Activated T-helper 1 cell treated with anti-CD3 and anti-CD28 coated beads, Interleukin-12 subunit alpha, Interleukin-12 subunit beta, Interleukin-2, Interleukin-4 antibody, amounts not matched to agents 30 ng/mL and 10 ng/mL and 1 ng/mL, durations not matched to agents 14 hours and 24 hours and 36 hours (primary cell): ENCODE measurements around the gene STEAP3. TPM values are rescaled to one million over a fixed set of nuclear protein-coding genes. Genes with fewer than 3 reads are reported as not detected.

Source experiments
- DNase-seq: peaks from one replicate; pipeline ENCODE4 v3.0.0; 2021; ENCODE audit warnings: low spot score
- H3K27ac Mint-ChIP-seq: one replicate; pipeline ENCODE4 v1.8.0; 2021; ENCODE audit warnings: mild to moderate bottlenecking, mixed read lengths
- H3K27me3 Mint-ChIP-seq: one replicate; pipeline ENCODE4 v1.8.0; 2022; ENCODE audit warnings: mild to moderate bottlenecking, moderate library complexity, mixed read lengths; ENCODE audit not compliant: insufficient read depth
- H3K36me3 Mint-ChIP-seq: one replicate; pipeline ENCODE4 v1.8.0; 2021; ENCODE audit warnings: low read depth, mixed read lengths
- H3K4me1 Mint-ChIP-seq: one replicate; pipeline ENCODE4 v1.8.0; 2021; ENCODE audit warnings: low read depth, mixed read lengths
- H3K4me3 Mint-ChIP-seq: one replicate; pipeline ENCODE4 v1.8.0; 2021; ENCODE audit warnings: mild to moderate bottlenecking, moderate library complexity, mixed read lengths
- H3K9me3 Mint-ChIP-seq: one replicate; pipeline ENCODE4 v1.8.0; 2021; ENCODE audit warnings: mixed read lengths
- intact Hi-C: fragments of 100-400 bp; cut with micrococcal nuclease; formaldehyde crosslinking; loops from one replicate; pipeline ENCODE4 v1.15.1; 2024
- total RNA-seq: library from RNA; stranded (reverse); gene quantifications from 2 replicates; pipeline ENCODE4 v1.2.3, GENCODE V29; 2022

The STEAP3 gene
- total RNA-seq, 1 donor from 2014 or later: 0.13 TPM

DNA sequence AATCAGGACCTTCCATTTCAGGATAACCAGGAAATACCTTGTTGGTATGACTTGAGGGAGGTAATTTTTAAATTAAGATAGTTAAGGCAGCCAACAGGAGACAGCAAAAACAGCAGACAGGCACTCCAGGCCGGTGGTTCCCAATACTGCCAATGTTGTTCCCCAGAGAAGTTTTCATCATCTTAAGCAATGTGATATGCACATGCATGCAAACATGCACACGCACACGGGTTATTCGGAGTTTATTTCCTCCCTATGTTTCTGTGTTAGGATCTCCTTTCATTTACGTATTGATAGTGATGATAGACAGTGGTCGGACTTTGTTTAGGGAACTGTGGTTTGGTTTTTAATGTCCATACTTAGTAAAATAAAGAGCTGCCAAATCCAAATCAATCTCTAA, 55.3 kb downstream of the STEAP3 start:
- Mint-ChIP-seq H3K4me3 (no peak overlapping the region), H3K27me3 (peaks cover 3% of the 10 kb centered on the region), H3K36me3 (no peaks in the 10 kb centered on the region), H3K4me1 (no peaks in the 10 kb centered on the region), H3K9me3 (no peaks in the 10 kb centered on the region), H3K27ac (no peak overlapping the region)
- intact Hi-C loops: no loop called here
- no peak for DNase-seq

DNA sequence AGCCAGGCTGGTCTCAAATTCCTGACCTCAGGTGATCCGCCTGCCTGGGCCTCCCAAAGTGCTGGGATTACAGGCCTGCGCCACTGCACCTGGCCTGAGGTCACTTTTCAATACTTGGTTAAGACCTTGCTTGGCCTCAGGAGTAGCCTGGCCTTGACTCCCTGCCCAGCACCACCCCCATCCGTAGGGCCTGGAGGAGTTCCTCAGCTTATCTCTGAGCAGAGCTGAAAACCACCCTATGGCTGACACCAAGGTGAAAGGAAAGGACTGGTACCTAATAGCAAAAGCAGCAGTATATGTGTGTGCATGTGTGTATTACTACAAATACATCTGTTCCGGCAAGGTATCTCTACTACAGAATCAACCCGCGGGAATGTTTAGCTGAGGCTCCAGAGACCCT, 56.0 kb downstream of the STEAP3 start:
- DNase-seq: no peak
- Mint-ChIP-seq H3K27me3 (peaks cover 2% of the 10 kb centered on the region), H3K9me3 (no peaks in the 10 kb centered on the region), H3K27ac (no peak overlapping the region), H3K4me1 (no peaks in the 10 kb centered on the region), H3K36me3 (no peaks in the 10 kb centered on the region), H3K4me3 (no peak overlapping the region)
- intact Hi-C loops: no loop called here

DNA sequence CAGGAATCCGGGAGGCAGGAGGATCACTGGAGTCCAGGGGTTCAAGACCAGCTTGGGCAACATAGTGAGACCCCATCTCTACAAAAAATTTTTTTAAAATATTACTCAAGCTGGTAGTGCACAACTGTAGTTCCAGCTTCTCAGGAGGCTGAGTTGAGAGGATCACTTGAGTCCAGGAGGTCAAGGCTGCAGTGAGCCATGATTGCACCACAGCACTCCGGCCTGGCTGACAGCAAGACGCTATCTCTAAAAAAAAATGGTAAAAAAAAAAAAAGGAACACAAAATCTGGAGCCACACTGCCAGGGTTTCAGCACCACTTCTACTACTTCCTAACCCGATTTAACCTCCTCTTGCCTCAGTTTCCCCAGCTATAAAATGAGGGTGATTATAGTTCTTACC, 57.0 kb downstream of the STEAP3 start:
- Mint-ChIP-seq H3K36me3 (no peaks in the 10 kb centered on the region), H3K27me3 (peaks cover 2% of the 10 kb centered on the region), H3K9me3 (no peaks in the 10 kb centered on the region), H3K27ac (no peak overlapping the region), H3K4me1 (no peaks in the 10 kb centered on the region), H3K4me3 (no peak overlapping the region)
- intact Hi-C loops: no loop called here
- DNase-seq: no peak

- Mint-ChIP-seq H3K27ac (no peak overlapping the region), H3K4me3 (no peak overlapping the region), H3K9me3 (no peaks in the 10 kb centered on the region), H3K27me3 (peaks cover 2% of the 10 kb centered on the region), H3K4me1 (no peaks in the 10 kb centered on the region), H3K36me3 (no peaks in the 10 kb centered on the region)
- intact Hi-C loops: no loop called here
- no peak for DNase-seq
These were observed 58.7 kb downstream of the STEAP3 start for GRCh38 chr2:119282146-119282995.

DNA sequence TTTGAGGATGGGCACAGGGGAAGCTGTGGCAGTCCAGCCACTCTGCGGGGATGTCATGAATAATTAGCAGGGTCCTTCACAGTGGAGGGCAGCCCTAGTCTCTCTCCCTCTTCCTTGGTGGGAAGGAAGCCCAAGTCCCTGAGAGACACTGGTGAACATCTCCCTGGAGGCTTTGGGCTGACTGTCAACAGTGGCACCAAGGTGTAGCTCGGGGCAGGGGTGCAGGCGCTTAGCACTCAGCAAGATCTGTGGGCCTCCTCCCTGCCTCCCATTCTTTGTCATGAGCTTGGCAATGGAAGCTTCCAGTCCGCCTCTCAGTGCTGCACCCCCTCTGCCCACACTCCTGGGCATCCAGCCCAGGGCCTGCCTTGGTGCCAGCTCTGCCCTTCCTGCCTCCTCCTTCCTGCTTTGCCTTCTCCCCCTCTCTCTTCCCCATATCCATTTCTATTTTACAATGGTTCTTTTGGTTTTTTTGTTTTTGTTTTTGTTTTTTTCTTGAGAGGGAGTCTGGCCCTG, 59.4 kb downstream of the STEAP3 start:
- Mint-ChIP-seq H3K27ac (no peak overlapping the region), H3K27me3 (peaks cover 2% of the 10 kb centered on the region), H3K9me3 (no peaks in the 10 kb centered on the region), H3K36me3 (no peaks in the 10 kb centered on the region), H3K4me1 (no peaks in the 10 kb centered on the region), H3K4me3 (no peak overlapping the region)
- no peak for DNase-seq
- intact Hi-C loops: no loop called here

GRCh38 chr2:119283873-119284331, 60.3 kb downstream of the STEAP3 start:
- Mint-ChIP-seq H3K27me3 (peaks cover 2% of the 10 kb centered on the region), H3K36me3 (no peaks in the 10 kb centered on the region), H3K9me3 (no peaks in the 10 kb centered on the region), H3K4me3 (no peak overlapping the region), H3K4me1 (no peaks in the 10 kb centered on the region), H3K27ac (no peak overlapping the region)
- intact Hi-C loops: no loop called here
- DNase-seq: no peak

DNA sequence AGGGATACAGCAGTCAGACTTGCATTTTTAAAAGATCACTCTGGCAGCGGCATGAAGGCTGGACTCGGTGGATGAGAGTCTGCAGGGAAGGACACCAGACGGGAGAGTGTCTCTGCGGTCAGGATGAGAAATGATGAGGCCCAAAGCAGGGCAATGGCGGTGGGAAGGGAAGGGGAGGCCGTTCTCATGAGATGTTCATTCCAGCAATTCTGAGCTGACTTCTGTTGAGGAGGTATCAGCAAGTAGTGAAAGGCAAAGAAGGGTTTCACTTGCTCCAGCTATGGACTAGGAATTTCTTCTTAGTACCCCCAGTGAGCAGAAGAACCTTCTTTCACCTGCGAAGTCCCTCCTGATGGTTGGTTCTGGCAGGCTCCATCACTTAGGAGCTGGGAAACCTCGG, 63.0 kb downstream of the STEAP3 start:
- Mint-ChIP-seq H3K27ac (no peak overlapping the region), H3K4me3 (no peak overlapping the region), H3K4me1 (no peaks in the 10 kb centered on the region), H3K27me3 (no peaks in the 10 kb centered on the region), H3K9me3 (no peaks in the 10 kb centered on the region), H3K36me3 (no peaks in the 10 kb centered on the region)
- intact Hi-C loops: no loop called here
- no peak for DNase-seq

DNA sequence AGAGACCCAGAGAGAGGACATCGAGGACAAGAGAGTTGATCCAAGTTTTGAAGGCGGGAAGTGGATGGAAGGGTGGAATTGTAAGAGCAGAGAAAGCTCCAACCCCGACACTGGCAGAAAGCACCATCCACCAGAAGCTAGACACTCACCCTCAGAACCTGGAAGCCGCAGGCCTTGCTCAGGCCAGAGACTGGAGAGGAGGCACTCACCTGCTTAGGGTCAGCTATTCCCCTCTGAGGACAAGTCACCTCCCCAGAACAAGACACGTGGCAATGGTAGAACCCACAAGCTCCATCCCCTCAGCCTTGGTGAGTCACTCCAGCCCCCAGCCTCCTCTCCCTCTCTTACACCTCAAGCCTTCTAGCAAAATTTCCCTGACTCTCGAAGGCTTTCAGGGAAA, 64.9 kb downstream of the STEAP3 start:
- DNase-seq: no peak
- Mint-ChIP-seq H3K4me1 (no peaks in the 10 kb centered on the region), H3K9me3 (no peaks in the 10 kb centered on the region), H3K27ac (no peak overlapping the region), H3K27me3 (no peaks in the 10 kb centered on the region), H3K4me3 (no peak overlapping the region), H3K36me3 (no peaks in the 10 kb centered on the region)
- intact Hi-C loops: no loop called here

GRCh38 chr2:119289093-119289492, 65.5 kb downstream of the STEAP3 start:
- H3K9me3 Mint-ChIP-seq: no peaks in the 10 kb centered on the region
- DNase-seq: no peak
- no peaks in the 10 kb centered on the region for H3K4me1 Mint-ChIP-seq
- H3K27ac Mint-ChIP-seq: no peak overlapping the region
- no peaks in the 10 kb centered on the region for H3K36me3 Mint-ChIP-seq
- H3K27me3 Mint-ChIP-seq: no peaks in the 10 kb centered on the region
- intact Hi-C loops: no loop called here
- no peak overlapping the region for H3K4me3 Mint-ChIP-seq

DNA sequence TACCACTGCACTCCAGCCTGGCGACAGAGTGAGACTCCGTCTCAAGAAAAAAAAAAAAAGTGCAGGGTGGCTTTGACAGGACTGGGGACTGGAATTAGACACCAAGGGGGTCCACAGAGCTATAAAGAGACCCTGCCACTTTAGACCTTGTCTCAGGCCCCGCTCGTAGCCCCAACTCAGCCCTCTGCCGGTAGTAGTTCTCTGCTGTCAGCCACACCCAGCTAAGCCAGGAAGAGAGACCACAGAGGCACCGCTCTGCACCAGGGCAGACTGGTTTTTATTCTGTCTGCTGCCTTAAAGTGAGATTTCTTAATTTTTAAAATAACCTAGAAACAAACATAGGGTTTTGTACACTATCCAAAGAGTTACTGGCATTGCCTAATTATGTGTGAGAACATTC, 66.0 kb downstream of the STEAP3 start:
- Mint-ChIP-seq H3K9me3 (no peaks in the 10 kb centered on the region), H3K27me3 (no peaks in the 10 kb centered on the region), H3K4me3 (no peak overlapping the region), H3K27ac (no peak overlapping the region), H3K36me3 (no peaks in the 10 kb centered on the region), H3K4me1 (no peaks in the 10 kb centered on the region)
- no peak for DNase-seq
- intact Hi-C loops: no loop called here

- H3K27me3 Mint-ChIP-seq: no peaks in the 10 kb centered on the region
- intact Hi-C loops: loop anchor here (1.0 kb wide), 1 partner anchor 410 kb away; no protein-coding TSS in a partner anchor
- no peaks in the 10 kb centered on the region for H3K9me3 Mint-ChIP-seq
- no peak overlapping the region for H3K4me3 Mint-ChIP-seq
- no peaks in the 10 kb centered on the region for H3K4me1 Mint-ChIP-seq
- peak; percentile 27 for DNase-seq
- no peak overlapping the region for H3K27ac Mint-ChIP-seq
- H3K36me3 Mint-ChIP-seq: no peaks in the 10 kb centered on the region
These were observed 67.4 kb downstream of the STEAP3 start for GRCh38 chr2:119290859-119291587.

GRCh38 chr2:119291588-119292167, 68.0 kb downstream of the STEAP3 start:
- intact Hi-C loops: loop anchor here (1.0 kb wide), 1 partner anchor 410 kb away; no protein-coding TSS in a partner anchor

GRCh38 chr2:119292226-119292625, 68.6 kb downstream of the STEAP3 start:
- Mint-ChIP-seq H3K36me3 (no peaks in the 10 kb centered on the region), H3K27me3 (no peaks in the 10 kb centered on the region), H3K9me3 (no peaks in the 10 kb centered on the region), H3K27ac (no peak overlapping the region), H3K4me3 (no peak overlapping the region), H3K4me1 (no peaks in the 10 kb centered on the region)
- no peak for DNase-seq
- intact Hi-C loops: no loop called here

More at GRCh38 chr2:119291588-119292167, 68.0 kb downstream of the STEAP3 start:
- H3K4me1 Mint-ChIP-seq: no peaks in the 10 kb centered on the region
- H3K36me3 Mint-ChIP-seq: no peaks in the 10 kb centered on the region
- H3K9me3 Mint-ChIP-seq: no peaks in the 10 kb centered on the region
- no peak overlapping the region for H3K27ac Mint-ChIP-seq
- no peak for DNase-seq
- no peak overlapping the region for H3K4me3 Mint-ChIP-seq
- no peaks in the 10 kb centered on the region for H3K27me3 Mint-ChIP-seq
